Mesenchymal stem cell (in vitro differentiated cells and primary cell): Measurements from ENCODE around the gene FCGR2B.
"Not testable (repeated sequence)": the region's sequence is repeated elsewhere in the genome, so short reads cannot be mapped to it uniquely, and the experiment has no call there.

ENCODE experiments used
- DNase-seq: peaks from one replicate; pipeline ENCODE4 v3.0.0-alpha.2; 2013
- H2AFZ ChIP-seq: one replicate; pipeline ENCODE4 v1.6.1; 2013; ENCODE audit warnings: low read depth, mild to moderate bottlenecking, control low read depth, inconsistent platforms, low read length, moderate library complexity
- H2AK5ac ChIP-seq: 2 replicates; pipeline ENCODE4 v1.6.1; 2013; ENCODE audit warnings: low read length, moderate library complexity, mild to moderate bottlenecking, inconsistent platforms; ENCODE audit not compliant: severe bottlenecking
- H2BK120ac ChIP-seq: one replicate; pipeline ENCODE4 v1.6.1; 2013; ENCODE audit warnings: low read depth, mild to moderate bottlenecking, inconsistent platforms, low read length, moderate library complexity
- H2BK12ac ChIP-seq, 2 experiments: one replicate each; pipeline ENCODE4 v1.6.1; 2013; ENCODE audit warnings: inconsistent platforms in 2 of 2, low read length in 2 of 2, mild to moderate bottlenecking in 2 of 2, moderate library complexity in 2 of 2, control low read depth in 1 of 2
- H2BK15ac ChIP-seq: one replicate; pipeline ENCODE4 v1.6.1; 2013; ENCODE audit warnings: mild to moderate bottlenecking, low read depth, inconsistent platforms; ENCODE audit not compliant: poor library complexity, severe bottlenecking
- H2BK5ac ChIP-seq: 2 replicates; pipeline ENCODE4 v1.6.1; 2013; ENCODE audit warnings: low read depth, mild to moderate bottlenecking, low read length, control low read depth, inconsistent platforms; ENCODE audit not compliant: poor library complexity, severe bottlenecking
- H3K14ac ChIP-seq, 2 experiments: one replicate each; pipeline ENCODE4 v1.6.1; 2013; ENCODE audit warnings: inconsistent platforms in 2 of 2, low read length in 2 of 2, control low read depth in 1 of 2, mild to moderate bottlenecking in 1 of 2, moderate library complexity in 1 of 2
- H3K18ac ChIP-seq, 2 experiments: one replicate each; pipeline ENCODE4 v1.6.1; 2013; ENCODE audit warnings: inconsistent platforms in 2 of 2, low read length in 2 of 2, control low read depth in 1 of 2, low read depth in 1 of 2, mild to moderate bottlenecking in 1 of 2
- H3K23ac ChIP-seq, 2 experiments: one replicate each; pipeline ENCODE4 v1.6.1; 2013; ENCODE audit warnings: inconsistent platforms in 2 of 2, low read length in 2 of 2, mild to moderate bottlenecking in 2 of 2, moderate library complexity in 2 of 2, control low read depth in 1 of 2
- H3K27ac ChIP-seq: 2 replicates; pipeline ENCODE4 v1.5.1; 2013; ENCODE audit warnings: mild to moderate bottlenecking, moderate library complexity, low read length, control low read depth, inconsistent platforms; ENCODE audit not compliant: poor library complexity, severe bottlenecking
- H3K27me3 ChIP-seq, 2 experiments: 2 replicates each; pipeline versions ENCODE4 v1.6.1 to v1.7.0; 2013; ENCODE audit warnings: low read length in 2 of 2, mild to moderate bottlenecking in 2 of 2, moderate library complexity in 2 of 2, control low read depth in 1 of 2, inconsistent platforms in 1 of 2; ENCODE audit not compliant: control insufficient read depth in 1 of 2, insufficient read depth in 1 of 2
- H3K36me3 ChIP-seq, 2 experiments: 2 replicates each; pipeline versions ENCODE4 v1.6.1 to v1.7.0; 2013; ENCODE audit warnings: low read length in 2 of 2, control low read depth in 1 of 2, inconsistent platforms in 1 of 2, low read depth in 1 of 2, mild to moderate bottlenecking in 1 of 2; ENCODE audit not compliant: insufficient read depth in 2 of 2, control insufficient read depth in 1 of 2
- H3K4ac ChIP-seq, 2 experiments: one replicate each; pipeline ENCODE4 v1.6.1; 2013; ENCODE audit warnings: inconsistent platforms in 2 of 2, low read length in 2 of 2, mild to moderate bottlenecking in 2 of 2, moderate library complexity in 2 of 2, control low read depth in 1 of 2, low read depth in 1 of 2
- H3K4me1 ChIP-seq: 2 replicates; pipeline ENCODE4 v1.6.1; 2013; ENCODE audit warnings: low read depth, low read length, control low read depth; ENCODE audit not compliant: control insufficient read depth, insufficient read depth
- H3K4me2 ChIP-seq: 2 replicates; pipeline ENCODE4 v1.6.1; 2013; ENCODE audit warnings: low read length, mild to moderate bottlenecking, inconsistent platforms; ENCODE audit not compliant: poor library complexity, severe bottlenecking
- H3K4me3 ChIP-seq, 2 experiments: 2 replicates each; pipeline versions ENCODE4 v1.5.1 to v1.7.0; 2013; ENCODE audit warnings: low read length in 2 of 2, mild to moderate bottlenecking in 2 of 2, control low read depth in 1 of 2, low read depth in 1 of 2; ENCODE audit not compliant: insufficient read depth in 1 of 2
- H3K79me1 ChIP-seq: replicated peaks from 2 replicates; pipeline ENCODE4 v1.6.1; 2013; ENCODE audit warnings: mild to moderate bottlenecking, control low read depth, low read length, inconsistent platforms; ENCODE audit not compliant: poor library complexity, severe bottlenecking
- H3K9ac ChIP-seq: 2 replicates; pipeline ENCODE4 v1.7.0; 2013; ENCODE audit warnings: mild to moderate bottlenecking, low read length, moderate library complexity
- H3K9me3 ChIP-seq: 2 replicates; pipeline ENCODE4 v1.7.0; 2013; ENCODE audit warnings: mild to moderate bottlenecking, low read length; ENCODE audit not compliant: control insufficient read depth
- H4K8ac ChIP-seq: one replicate; pipeline ENCODE4 v1.6.1; 2013; ENCODE audit warnings: inconsistent platforms, mild to moderate bottlenecking, low read length, moderate library complexity
- H4K91ac ChIP-seq: one replicate; pipeline ENCODE4 v1.6.1; 2013; ENCODE audit warnings: mild to moderate bottlenecking, low read length, inconsistent platforms
- WGBS: methylation state at CpG from one replicate; pipeline ENCODE4 v1.1.7; 2013; ENCODE audit warnings: mixed read lengths; 5-methylcytosine and 5-hydroxymethylcytosine counted together

The FCGR2B gene

GRCh38 chr1:161653541-161653940 is 9.4 kb upstream of the FCGR2B start:
- H3K27me3 ChIP-seq, H2BK12ac ChIP-seq, H3K4me2 ChIP-seq, H3K4me3 ChIP-seq, H4K91ac ChIP-seq, H3K4ac ChIP-seq, H3K23ac ChIP-seq, H3K79me1 ChIP-seq, H3K9me3 ChIP-seq, H3K4me1 ChIP-seq, H4K8ac ChIP-seq, DNase-seq, H2BK120ac ChIP-seq, H3K18ac ChIP-seq, H2AFZ ChIP-seq, H3K9ac ChIP-seq, H2BK15ac ChIP-seq, H2AK5ac ChIP-seq, H3K36me3 ChIP-seq, H2BK5ac ChIP-seq, H3K14ac ChIP-seq, H3K27ac ChIP-seq: not testable (repeated sequence)
- WGBS, result no CpG with 5 or more reads among the region's 7 CpGs

GRCh38 chr1:161653971-161654370 is 9.0 kb upstream of the FCGR2B start:
- not testable (repeated sequence) for H4K91ac ChIP-seq, H3K27me3 ChIP-seq, H2AFZ ChIP-seq, DNase-seq, H2BK12ac ChIP-seq, H2BK15ac ChIP-seq, H3K36me3 ChIP-seq, H3K9ac ChIP-seq, H3K9me3 ChIP-seq, H3K4me2 ChIP-seq, H3K4ac ChIP-seq, H3K27ac ChIP-seq, H3K18ac ChIP-seq, H4K8ac ChIP-seq, H3K4me1 ChIP-seq, H3K4me3 ChIP-seq, H2AK5ac ChIP-seq, H3K79me1 ChIP-seq, H2BK120ac ChIP-seq, H2BK5ac ChIP-seq, H3K14ac ChIP-seq, H3K23ac ChIP-seq
- WGBS, result 60% methylated on average over 5 of the region's 6 CpGs

GRCh38 chr1:161658524-161658923 is 4.4 kb upstream of the FCGR2B start:
- not testable (repeated sequence) for H2AFZ ChIP-seq, H2BK120ac ChIP-seq, H3K4me2 ChIP-seq, H4K8ac ChIP-seq, H3K9ac ChIP-seq, H3K27ac ChIP-seq, H2BK12ac ChIP-seq, H3K27me3 ChIP-seq, H3K9me3 ChIP-seq, H3K4ac ChIP-seq, H3K79me1 ChIP-seq, H2BK15ac ChIP-seq, H3K18ac ChIP-seq, H2BK5ac ChIP-seq, H2AK5ac ChIP-seq, H3K14ac ChIP-seq, H4K91ac ChIP-seq, H3K4me1 ChIP-seq, H3K23ac ChIP-seq, DNase-seq, H3K4me3 ChIP-seq, H3K36me3 ChIP-seq

GRCh38 chr1:161661660-161662311 is 1.2 kb upstream of the FCGR2B start:
- H2AFZ ChIP-seq, H3K9ac ChIP-seq, H3K9me3 ChIP-seq, H2BK5ac ChIP-seq, H3K4me1 ChIP-seq, H3K79me1 ChIP-seq, H2BK120ac ChIP-seq, H3K23ac ChIP-seq, H3K27ac ChIP-seq, H3K36me3 ChIP-seq, H2BK15ac ChIP-seq, H3K4ac ChIP-seq, H3K18ac ChIP-seq, H3K14ac ChIP-seq, H4K91ac ChIP-seq, DNase-seq, H3K4me3 ChIP-seq, H2BK12ac ChIP-seq, H3K27me3 ChIP-seq, H3K4me2 ChIP-seq, H4K8ac ChIP-seq, H2AK5ac ChIP-seq: not testable (repeated sequence)
- WGBS, result no CpG with 5 or more reads among the region's 9 CpGs
